ENCODE measurements around the gene PITPNC1.

Gene PITPNC1

GRCh38 chr17:67708378-67708777 is 331.3 kb downstream of the PITPNC1 start:
- TF ChIP-seq SIN3A (IDR thresholded peaks at IDR 0.05; ENCODE audit: borderline replicate concordance, insufficient read depth, low read length): no peak
- TF ChIP-seq REST (IDR thresholded peaks at IDR 0.05; ENCODE audit: insufficient read depth in 1 of 2, low read depth in 2 of 2, low read length in 2 of 2): no peak
- TF ChIP-seq TAF1 (IDR thresholded peaks at IDR 0.05; ENCODE audit: borderline replicate concordance, insufficient read depth, low read length): no peak

- TF ChIP-seq SIN3A (IDR thresholded peaks at IDR 0.05; ENCODE audit: borderline replicate concordance, insufficient read depth, low read length) (no peak), POLR2AphosphoS5 (IDR thresholded peaks at IDR 0.05; ENCODE audit: low read depth, low read length) (no peak), FOXP2 (optimal IDR thresholded peaks at IDR 0.05; ENCODE audit: borderline replicate concordance, extremely low read depth, extremely low read length, insufficient read depth) (no peak), TAF1 (IDR thresholded peaks at IDR 0.05; ENCODE audit: borderline replicate concordance, insufficient read depth, low read length) (no peak), REST (IDR thresholded peaks at IDR 0.05; ENCODE audit: insufficient read depth in 1 of 2, low read depth in 2 of 2, low read length in 2 of 2) (no peak)
These were observed 334.8 kb downstream of the PITPNC1 start for GRCh38 chr17:67711916-67712315.

GRCh38 chr17:67712375-67712774 is 335.3 kb downstream of the PITPNC1 start:
- TF ChIP-seq FOXP2 (optimal IDR thresholded peaks at IDR 0.05; ENCODE audit: borderline replicate concordance, extremely low read depth, extremely low read length, insufficient read depth) (no peak), REST (IDR thresholded peaks at IDR 0.05; ENCODE audit: insufficient read depth in 1 of 2, low read depth in 2 of 2, low read length in 2 of 2) (no peak), TAF1 (IDR thresholded peaks at IDR 0.05; ENCODE audit: borderline replicate concordance, insufficient read depth, low read length) (no peak), POLR2AphosphoS5 (IDR thresholded peaks at IDR 0.05; ENCODE audit: low read depth, low read length) (no peak), SIN3A (IDR thresholded peaks at IDR 0.05; ENCODE audit: borderline replicate concordance, insufficient read depth, low read length) (no peak)

- no peak for TF ChIP-seq POLR2AphosphoS5 (IDR thresholded peaks at IDR 0.05; ENCODE audit: low read depth, low read length)
- no peak for TF ChIP-seq FOXP2 (optimal IDR thresholded peaks at IDR 0.05; ENCODE audit: borderline replicate concordance, extremely low read depth, extremely low read length, insufficient read depth)
- no peak for TF ChIP-seq SIN3A (IDR thresholded peaks at IDR 0.05; ENCODE audit: borderline replicate concordance, insufficient read depth, low read length)
- TF ChIP-seq REST (IDR thresholded peaks at IDR 0.05; ENCODE audit: insufficient read depth in 1 of 2, low read depth in 2 of 2, low read length in 2 of 2): no peak
- no peak for TF ChIP-seq TAF1 (IDR thresholded peaks at IDR 0.05; ENCODE audit: borderline replicate concordance, insufficient read depth, low read length)
These were observed 336.1 kb downstream of the PITPNC1 start for GRCh38 chr17:67713169-67713568.

GRCh38 chr17:67716405-67716798 is 339.3 kb downstream of the PITPNC1 start:
- TF ChIP-seq FOXP2 (optimal IDR thresholded peaks at IDR 0.05; ENCODE audit: borderline replicate concordance, extremely low read depth, extremely low read length, insufficient read depth): no peak
- TF ChIP-seq POLR2AphosphoS5 (IDR thresholded peaks at IDR 0.05; ENCODE audit: low read depth, low read length): no peak
- no peak for TF ChIP-seq SIN3A (IDR thresholded peaks at IDR 0.05; ENCODE audit: borderline replicate concordance, insufficient read depth, low read length)
- no peak for TF ChIP-seq TAF1 (IDR thresholded peaks at IDR 0.05; ENCODE audit: borderline replicate concordance, insufficient read depth, low read length)
- TF ChIP-seq REST (IDR thresholded peaks at IDR 0.05; ENCODE audit: insufficient read depth in 1 of 2, low read depth in 2 of 2, low read length in 2 of 2): no peak

All from PFSK-1 (cell line).